GM21576 (cell line): ENCODE results near the gene IFT122.
"Not testable (repeated sequence)": the region's sequence is repeated elsewhere in the genome, so short reads cannot be mapped to it uniquely, and the experiment has no call there.

Experiments
- ATAC-seq: cut with Tn5 transposase; IDR thresholded peaks from one replicate; pipeline ENCODE4 v1.9.1; 2021; ENCODE audit warnings: mild to moderate bottlenecking, moderate library complexity; ENCODE audit not compliant: unreplicated experiment

The IFT122 gene

GRCh38 chr3:129515108-129515820 is 75.2 kb downstream of the IFT122 start:
- ATAC-seq: not testable (repeated sequence)

DNA sequence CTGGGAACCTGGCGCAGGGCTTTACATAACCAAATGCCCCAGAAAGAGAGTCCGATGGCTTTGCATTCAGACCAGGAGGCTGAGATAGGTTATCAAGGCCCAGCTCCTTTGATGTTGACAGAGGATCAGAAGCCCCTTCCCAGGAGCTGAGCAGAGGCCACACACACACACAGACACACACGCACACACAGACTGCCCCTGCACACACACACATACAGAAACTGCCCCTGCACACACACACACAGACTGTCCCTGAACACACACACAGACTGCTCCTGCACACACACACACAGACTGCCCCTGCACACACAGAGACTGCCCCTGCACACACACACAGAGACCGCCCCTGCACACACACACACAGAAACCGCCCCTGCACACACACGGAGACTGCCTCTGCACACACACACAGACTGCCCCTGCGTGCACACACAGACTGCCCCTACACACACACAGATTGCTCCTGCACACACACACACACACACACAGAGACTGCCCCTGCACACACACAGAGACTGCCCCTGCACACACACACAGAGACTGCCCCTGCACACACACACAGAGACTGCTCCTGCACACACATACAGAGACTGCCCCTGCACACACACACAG is 75.9 kb downstream of the IFT122 start:
- not testable (repeated sequence) for ATAC-seq

DNA sequence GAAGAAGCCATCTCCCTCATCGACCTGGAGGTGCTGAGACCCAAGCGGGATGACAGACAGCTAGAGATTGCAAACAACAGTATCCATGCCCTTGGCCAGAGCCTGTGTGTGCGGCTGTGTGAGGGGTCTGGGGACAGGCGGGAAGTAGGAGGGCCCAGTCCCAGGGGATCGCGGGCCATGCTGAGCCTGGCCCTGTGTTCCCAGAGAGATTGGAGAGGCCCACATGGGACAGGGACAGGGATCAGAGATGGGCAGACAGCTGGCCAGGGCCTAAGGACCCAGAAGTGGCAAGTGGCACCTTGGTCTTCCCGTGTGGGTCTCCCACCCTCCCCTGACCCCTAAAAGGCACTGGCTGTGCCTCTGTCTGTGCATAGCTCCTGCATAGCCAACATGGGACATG is 77.5 kb downstream of the IFT122 start:
- no peak for ATAC-seq

DNA sequence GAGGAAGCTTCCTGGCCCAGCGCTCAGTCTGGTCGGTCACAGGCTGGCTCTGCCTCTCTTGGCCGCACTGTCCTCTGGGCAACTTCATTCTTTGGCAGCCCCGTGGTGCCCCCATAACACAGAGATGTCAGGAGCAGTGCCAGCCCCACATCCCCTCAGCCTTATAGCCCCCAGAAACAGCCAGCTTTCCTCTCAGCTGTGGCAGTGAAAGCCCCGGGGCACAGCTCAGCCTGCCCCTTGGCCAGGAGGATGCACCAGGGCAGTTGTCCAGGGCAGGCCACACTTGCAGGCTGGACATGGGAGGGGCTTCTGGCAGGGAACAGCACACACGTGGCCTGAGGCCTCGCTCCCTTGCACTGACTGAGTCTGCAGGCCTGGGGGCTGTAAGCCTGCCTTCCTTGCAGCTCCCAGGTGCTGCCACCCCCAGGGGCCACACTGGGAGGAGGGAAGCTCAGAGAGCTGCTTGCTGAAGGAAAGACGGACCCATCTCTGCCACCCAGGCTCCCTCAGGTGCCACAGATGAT is 78.1 kb downstream of the IFT122 start:
- ATAC-seq: no peak

GRCh38 chr3:129518581-129518980 is 78.6 kb downstream of the IFT122 start:
- ATAC-seq: no peak

- ATAC-seq: no peak
Measured at GRCh38 chr3:129519449-129519848, 79.4 kb downstream of the IFT122 start.

DNA sequence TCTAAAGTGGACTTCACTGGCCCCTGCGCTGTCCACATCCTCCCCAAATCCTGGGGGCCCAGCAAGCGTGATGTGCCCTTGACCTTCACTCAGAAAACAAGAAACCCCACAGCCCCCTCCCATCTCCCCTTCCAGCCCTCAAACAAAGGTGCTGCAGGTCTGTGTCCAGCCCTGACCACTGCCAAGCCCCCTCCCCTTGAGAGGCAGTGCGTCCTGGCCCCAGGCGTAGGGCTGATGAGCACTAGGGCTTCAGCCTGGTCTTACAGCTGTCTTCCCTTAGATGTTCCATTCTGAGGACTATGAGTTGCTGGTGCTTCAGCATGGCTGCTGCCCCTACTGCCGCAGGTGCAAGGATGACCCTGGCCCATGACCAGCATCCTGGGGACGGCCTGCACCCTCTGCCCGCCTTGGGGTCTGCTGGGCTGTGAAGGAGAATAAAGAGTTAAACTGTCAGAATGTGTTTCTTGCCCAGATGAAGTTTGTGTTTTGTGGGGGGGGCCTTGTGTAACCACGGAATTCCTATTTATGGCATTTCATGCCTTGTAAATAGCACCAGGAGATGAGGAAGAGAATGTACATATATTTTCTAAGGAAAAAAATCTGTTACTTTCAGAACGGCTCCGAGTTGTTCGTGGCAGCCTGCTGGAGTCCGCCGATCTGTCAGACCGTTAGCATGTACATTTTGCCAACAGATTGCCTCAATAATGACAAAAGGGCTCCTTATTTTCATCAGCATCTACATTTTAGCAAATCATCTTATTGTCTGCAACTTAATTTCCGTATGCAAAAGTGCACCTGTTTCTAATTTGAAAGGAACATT is 80.1 kb downstream of the IFT122 start:
- no peak for ATAC-seq

GRCh38 chr3:129520960-129521359 is 80.9 kb downstream of the IFT122 start:
- ATAC-seq: no peak

DNA sequence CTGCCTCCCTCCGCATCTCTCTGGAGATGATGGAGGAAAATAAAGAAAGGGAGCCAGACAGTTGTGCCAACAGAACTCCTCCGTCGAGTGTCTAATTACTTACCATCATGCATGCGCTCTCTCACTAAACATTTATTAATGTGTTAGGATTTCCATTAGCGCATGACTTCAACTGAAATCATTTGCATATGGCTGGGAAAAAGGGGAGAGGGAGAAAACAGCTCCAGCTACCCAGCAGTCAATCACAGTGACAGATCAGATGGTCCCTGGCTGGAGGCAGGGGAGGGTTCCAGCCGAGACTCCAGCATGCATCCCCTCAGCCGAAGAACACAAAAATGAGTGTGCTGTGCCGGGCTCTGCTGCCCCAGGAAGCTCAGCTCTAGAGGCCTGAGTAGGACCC is 81.6 kb downstream of the IFT122 start:
- ATAC-seq: no peak

DNA sequence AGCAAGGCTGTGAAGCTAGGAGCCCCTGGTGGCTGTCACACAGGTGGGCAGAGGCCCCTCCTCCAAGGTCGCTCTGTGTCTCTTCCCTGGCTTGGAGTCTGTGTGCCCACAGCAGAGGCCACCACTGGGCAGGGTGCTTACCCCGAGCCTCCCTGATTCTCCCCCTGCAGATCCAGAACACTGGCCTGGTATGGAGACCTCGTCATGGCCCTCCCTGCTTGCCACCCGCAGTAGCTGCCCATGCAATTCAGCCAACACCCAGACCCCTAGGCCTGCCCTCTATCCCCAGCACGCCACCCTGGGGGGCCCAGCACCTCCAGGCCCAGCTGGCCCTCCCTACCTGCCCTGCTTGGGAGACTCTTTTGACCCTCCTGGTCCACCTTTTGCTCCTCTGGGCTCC is 82.9 kb downstream of the IFT122 start:
- ATAC-seq: no peak

DNA sequence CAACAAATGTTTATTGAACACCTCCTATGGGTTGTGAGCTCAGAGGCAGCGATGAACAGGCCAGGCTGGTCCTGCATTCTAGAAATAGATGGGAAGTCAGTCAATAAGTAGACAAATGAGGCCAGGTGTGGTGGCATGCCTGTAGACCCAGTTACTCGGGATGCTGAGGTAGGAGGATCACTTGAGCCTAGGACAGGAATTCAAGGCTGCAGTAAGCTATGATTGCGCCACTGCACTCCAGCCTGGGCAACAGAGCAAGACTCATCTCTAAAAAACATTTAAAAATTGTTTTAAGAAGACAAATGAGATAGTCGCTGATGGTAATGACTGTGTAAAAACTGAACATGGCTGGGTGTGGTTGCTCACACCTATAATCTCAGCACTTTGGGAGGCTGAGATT is 84.1 kb downstream of the IFT122 start:
- ATAC-seq: no peak

- ATAC-seq: no peak
Measured at GRCh38 chr3:129525341-129525968, 85.4 kb downstream of the IFT122 start.

DNA sequence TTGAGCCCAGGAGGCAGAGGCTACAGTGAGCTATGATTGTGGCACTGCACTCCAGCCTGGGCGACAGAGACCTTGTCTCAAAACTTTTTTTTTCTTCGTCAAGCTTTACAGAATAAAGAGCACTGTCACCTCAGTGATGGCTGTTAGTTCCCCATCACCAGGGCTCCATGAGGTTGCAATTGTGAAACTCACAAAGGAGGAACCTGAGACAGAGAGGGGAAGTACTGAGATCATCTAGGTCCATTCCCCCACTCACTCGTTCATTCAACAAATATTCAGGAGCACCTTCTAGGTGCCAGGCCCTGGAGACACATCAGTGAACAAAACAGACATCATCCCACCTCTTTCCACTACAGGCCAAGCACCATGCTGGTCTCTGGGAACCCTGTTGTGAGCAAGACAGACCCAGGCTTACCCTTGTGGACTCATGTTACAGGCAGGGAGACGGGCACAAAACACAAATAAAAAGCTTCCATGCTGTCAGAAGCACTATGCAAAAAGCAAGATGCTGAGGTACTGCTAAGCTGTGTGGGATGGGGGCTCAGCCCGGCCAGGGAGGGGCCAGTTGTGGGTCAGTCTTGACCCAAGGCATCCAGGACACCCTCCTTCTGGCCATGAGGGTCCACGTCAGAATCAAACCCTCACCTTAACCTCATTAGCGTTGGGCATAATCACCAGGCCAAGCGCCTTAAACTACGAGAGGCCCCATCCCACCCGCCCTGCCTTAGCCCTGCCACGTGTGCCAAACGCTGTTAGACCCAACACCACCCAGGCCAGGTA is 86.3 kb downstream of the IFT122 start:
- ATAC-seq: peak; percentile 92

- no peak for ATAC-seq
Measured at GRCh38 chr3:129527262-129527661, 87.2 kb downstream of the IFT122 start.

GRCh38 chr3:129528589-129529100 is 88.6 kb downstream of the IFT122 start, which contains the start of gene RHO:
RHO (plus strand) TSS chr3:129528639; CDS start chr3:129528734, 95 bp downstream.
- no peak for ATAC-seq

GRCh38 chr3:129529436-129530210 is 89.6 kb downstream of the IFT122 start:
- ATAC-seq: no peak

- no peak for ATAC-seq
Measured at GRCh38 chr3:129530251-129530791, 90.3 kb downstream of the IFT122 start.

DNA sequence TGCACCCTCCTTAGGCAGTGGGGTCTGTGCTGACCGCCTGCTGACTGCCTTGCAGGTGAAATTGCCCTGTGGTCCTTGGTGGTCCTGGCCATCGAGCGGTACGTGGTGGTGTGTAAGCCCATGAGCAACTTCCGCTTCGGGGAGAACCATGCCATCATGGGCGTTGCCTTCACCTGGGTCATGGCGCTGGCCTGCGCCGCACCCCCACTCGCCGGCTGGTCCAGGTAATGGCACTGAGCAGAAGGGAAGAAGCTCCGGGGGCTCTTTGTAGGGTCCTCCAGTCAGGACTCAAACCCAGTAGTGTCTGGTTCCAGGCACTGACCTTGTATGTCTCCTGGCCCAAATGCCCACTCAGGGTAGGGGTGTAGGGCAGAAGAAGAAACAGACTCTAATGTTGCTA is 90.8 kb downstream of the IFT122 start:
- ATAC-seq: no peak

- ATAC-seq: no peak
Measured at GRCh38 chr3:129531699-129532098, 91.7 kb downstream of the IFT122 start.
